OCI-M2 (cell line): ENCODE data around the gene LHX4.

ENCODE experiments used
- DNase-seq: peaks from one replicate; lab custom pipeline; 2025; ENCODE audit not compliant: unreplicated experiment; lab: John Stamatoyannopoulos, UW

LHX4 gene

DNA sequence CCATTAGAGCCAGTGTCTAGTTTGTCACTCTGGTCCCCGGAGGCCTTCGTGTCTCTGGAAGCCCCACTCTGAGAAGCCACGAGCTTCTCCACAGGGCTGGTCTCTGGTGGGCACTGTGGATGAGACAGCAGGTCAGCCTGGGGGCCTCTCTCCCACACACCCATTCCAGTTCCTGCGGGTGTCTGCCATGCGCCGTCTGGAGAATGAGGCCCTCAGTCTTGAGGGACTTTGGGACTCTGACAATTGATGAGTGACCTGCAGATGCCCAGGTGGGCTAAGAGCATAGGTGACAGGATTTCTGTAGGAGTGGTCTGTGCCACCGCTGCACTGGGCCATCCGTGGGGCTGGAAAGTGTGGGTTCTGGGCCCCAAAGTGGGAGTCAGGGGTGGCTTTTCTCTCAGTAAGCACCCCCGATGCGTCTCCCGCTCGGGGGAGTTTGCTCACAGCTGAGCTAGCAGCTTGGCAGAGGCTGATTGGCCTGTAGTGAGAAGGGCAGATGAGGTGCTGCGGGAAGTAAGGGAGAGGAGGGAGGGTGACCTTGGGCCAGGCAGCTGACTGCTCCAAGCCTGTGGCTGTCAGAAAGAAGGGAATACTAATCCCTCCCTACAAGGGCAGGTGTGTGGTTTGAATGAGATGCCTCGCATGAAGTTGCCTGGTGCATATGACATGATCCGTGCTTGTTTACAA lies 26.4 kb downstream of the LHX4 start:
- no peak for DNase-seq

DNA sequence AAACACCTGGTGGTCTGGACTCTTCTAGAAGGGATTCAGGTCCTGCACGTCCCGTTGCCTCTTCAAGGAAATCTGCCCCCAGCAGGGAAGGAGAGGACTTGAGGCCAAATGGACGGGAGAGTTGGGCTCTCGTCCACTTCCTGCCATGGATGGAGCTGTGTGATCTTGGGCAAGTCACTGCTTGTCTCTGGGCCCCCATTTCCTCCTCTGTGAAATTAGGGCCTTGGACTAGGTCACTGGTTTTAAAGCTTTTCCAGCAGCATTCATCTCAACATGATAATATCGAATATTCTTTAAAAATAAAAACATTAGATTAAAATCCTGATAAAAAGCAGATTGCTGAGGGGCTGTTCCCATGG lies 26.9 kb downstream of the LHX4 start:
- no peak for DNase-seq

DNA sequence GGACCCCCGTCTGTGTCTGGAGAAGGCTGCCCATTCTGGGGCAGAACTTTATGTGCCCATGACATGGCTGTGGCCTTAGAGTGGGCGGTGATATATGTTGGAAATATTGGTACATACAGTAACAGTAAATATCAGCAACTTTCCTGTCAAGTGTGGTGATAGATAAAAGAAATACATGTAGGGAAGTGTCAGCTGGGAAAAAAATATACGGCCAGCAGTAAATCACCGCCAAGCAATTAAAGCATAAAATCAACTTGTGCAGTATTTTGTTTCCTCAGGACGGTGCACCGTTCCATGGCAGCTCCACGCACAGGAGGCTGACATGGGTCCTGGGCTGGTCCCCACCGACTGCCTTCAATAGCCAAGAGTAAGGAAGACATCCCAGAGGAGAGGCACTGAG lies 27.4 kb downstream of the LHX4 start:
- no peak for DNase-seq

DNA sequence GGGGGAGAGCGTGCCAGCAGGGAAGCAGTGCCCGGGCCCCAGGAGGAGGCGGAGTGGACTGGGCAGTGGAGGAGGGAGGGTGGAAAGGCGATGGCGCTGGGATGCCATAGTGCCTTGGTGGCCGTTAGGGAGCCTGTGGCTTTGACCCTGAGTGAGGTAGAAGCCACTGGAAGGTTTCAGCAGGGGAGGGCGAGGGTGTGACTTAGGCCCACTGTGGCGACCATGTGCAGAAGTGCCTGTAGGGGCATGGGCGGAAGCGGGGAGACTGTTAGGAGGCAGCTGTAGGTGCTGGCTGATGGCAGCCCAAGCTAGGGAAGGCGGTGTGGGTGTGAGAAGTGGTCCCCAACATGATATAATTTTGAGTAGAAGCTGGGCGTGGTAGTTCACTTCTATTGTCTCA lies 28.2 kb downstream of the LHX4 start:
- no peak for DNase-seq

DNA sequence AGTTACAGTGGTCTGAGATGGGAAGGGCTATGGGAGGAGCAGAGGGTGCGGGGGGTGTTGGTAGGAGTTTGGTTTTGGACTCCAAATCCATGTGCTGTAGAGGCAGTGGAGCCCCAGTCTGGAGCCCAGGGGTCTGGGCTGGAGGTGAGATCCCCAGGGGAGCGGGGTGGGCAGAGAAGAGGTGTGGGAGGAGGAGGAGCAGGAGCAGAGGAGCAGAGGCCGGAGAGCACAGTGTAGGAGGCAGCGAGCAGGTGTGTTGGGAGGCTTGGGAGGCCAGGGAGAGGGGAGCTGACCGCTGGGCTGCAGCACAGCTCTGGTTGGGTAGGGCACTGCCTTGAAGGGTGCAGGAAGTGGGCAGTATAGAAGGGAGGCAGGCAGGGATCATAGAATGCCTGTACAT lies 28.9 kb downstream of the LHX4 start:
- no peak for DNase-seq

DNA sequence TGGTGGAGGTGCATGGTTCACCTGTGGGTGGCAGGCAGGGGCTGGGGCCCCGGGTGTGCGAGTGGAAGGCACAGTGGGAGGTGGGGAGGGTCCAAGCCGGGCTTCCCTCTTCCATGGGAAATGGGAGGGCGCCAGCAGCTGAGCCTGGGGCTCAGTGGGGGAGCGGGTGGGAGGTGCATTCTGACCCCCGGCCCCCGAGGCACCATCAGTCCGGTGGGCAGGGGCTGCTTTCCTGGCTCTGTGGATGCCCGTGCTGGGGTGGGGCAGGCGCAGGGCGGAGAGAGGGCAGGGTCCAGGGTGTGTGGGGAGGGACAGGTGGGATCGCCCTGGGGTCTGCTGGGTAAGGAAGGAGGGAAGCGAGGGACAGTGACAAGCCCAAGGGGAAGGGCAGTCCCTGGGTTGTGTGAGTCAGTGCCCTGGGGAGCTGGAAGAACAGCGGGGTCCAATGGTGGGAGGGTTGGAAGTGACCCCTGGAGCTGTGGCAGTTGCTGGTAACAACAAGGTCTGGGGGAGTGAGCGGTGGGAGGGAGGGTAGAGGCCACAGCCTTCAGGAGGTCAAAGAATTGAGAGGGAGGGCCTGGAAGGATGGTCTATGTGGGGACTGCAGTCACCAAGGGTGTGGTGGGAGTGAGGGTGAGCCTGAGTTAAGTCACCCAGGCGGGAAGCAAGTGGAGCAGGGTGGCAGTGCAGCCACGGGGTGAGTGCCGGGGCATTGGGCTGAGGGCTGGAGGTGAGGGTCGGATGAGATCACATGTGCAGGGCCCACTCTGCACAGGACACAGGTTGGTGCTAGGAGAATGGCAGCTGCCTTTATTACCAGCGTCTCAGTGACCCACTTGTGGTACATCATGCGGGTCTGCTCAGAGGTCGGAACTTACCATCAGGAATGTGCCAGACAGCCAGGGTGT lies 29.6 kb downstream of the LHX4 start:
- no peak for DNase-seq

DNA sequence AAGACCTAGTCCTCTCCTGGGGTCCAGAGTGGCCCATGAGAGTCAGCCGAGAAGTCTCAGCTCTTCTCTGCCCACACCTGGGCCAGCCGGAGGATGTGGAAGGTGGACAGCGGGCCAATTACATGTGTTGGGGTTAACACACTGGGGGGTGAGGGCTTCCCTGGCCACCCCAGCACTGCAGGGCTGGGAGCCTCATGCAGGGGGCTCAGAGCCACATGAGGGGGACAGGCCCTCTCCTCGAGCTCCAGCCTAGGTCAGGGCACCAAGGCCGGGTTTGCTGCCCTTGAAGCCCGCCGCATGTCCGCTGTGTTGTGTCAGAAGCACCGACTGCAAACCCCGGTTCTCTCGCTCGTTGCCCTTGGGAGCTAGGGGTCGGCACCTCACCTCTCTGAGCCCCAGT lies 30.5 kb downstream of the LHX4 start:
- DNase-seq: no peak

DNA sequence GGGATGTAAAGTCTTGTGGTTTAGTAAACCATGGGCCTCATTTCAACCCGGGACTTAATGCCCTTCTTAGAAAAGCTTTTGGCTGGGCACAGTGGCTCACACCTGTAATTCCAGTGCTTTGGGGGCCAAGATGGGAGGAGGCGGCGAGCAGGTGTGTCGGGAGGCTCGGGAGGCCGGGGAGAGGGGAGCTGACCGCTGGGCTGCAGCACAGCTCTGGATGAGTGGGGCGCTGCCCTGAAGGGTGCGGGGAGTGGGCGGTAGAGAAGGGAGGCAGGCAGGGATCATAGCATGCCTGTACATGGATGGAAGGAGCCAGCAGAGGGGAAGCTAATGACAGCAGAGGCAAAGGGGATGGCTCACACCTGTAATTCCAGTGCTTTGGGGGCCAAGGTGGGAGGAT lies 31.0 kb downstream of the LHX4 start:
- no peak for DNase-seq

DNA sequence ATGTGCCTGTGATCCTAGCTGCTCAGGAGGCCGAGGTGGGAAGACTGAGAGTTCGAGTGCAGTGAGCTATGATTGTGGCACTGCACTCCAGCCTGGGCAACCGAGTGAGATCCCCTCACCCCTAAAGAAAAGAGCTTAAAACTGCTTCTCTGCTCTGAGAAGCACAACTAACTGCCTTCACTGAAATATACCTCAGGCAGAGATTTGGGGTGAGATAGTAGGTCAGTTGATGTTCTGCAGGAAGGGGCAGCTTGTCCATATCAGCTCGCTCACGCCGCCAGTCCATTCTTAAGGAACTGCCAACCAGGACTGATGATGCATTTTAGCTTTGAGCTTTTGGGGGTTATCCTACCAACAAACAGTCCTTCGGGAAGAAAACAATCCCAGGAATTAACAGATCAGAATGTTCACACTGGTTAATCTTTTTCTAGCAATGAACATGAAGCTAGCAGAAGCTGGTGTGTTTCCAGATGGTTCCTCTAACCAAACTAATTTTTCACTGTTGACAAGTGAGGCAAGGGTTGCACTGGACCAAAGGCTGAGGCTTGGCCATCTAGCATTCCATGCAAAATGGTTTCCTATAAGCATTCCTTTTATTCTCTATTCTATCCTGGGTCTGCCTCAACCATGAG lies 31.6 kb downstream of the LHX4 start:
- DNase-seq: no peak

DNA sequence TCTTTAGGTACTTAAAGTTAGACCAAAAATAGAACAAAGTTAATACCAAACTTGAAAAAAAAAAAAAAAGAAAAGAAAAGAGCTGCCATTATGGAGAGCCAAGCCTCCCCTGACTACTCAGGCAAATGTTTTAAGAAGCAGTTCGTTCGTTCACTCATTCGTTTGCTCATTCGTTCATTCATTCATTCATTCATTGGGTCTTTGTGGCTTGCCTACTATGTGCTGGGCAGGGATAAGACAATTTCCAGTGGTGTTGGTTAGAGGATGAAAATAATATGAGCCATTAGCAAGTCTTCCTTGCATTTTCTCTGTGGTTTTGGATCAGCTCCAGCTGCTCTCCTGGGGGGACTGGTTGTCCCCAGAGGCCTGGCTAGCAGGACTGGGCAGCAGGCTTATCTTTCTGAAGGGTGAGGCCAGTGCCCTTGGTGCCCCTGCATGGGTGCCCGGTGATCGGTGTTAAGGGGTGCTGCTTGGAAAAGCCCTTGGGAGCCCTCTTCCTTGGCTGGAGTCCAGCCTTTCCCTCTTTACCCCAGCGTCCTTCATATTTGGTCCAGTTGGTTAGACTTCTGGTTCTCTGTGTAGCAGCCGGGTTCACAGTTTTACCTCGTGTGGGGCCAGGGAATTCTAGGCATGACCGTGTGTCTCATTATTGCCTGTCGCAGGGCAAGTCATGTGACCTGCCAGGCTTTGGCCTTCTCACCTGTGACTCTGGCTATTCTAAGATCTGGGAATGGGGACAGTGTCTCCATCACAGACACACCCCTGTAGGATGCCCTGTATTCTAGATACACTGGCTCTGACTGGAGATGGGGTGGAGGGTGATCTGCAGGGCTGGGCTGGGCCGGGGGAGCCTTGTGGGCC lies 32.8 kb downstream of the LHX4 start:
- no peak for DNase-seq

DNA sequence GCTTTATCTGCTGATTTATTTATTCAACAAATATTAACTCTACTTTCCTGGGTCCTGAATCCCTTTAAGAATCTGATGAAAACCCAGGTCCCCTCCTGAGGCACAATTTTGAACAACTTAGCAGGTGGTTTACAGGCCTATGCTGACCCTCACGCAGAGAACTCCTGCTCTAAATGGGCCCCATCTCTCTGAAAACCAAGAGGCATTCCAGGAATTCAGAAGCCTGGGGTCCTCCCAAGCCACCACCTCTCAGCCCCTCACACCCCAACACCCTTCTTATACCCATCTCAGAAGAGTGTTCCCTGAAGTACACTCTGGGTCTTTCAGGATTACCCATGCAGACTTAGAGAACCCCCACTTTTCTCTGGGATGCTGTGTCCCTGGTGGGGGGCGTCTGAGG lies 34.5 kb downstream of the LHX4 start:
- no peak for DNase-seq

DNA sequence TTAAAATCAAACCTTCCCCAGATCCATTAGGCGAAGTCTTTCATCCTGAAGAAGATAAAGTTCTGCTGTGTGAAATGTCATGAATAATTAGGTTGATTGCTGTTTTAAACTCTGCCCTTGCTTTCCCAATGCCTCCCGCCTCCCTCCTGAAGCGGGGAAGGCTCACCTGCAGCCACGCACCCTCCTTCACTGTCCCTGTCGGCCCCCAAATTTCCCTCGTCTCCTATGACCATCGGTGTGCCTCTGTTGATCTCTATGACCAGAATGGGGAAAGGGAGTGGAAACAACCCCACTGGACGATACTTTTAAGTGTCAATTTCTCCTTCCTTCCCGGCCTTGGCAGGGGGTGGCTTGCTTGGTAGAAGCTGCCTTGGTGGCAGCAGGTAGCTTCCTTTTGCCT lies 35.1 kb downstream of the LHX4 start:
- DNase-seq: no peak

DNA sequence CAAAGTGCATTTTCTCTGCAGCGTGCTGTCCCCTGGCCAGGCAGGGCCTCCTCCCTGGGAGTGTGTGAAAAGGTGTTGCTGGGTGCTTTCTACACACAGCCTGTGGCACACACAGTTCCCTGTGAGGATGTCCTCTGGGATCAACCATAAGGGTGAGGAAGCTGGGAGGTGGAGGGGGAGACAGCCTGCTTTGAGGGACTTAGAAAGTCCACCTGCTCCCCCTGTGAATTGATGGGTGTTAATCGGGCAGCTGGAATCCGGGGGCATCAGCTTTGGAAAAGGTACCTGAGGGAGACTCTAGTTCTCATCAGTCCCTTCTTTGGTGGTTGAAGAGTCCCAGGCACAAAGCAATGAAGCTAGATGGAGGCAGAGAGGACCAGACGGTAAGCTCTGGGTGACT lies 35.8 kb downstream of the LHX4 start:
- no peak for DNase-seq

DNA sequence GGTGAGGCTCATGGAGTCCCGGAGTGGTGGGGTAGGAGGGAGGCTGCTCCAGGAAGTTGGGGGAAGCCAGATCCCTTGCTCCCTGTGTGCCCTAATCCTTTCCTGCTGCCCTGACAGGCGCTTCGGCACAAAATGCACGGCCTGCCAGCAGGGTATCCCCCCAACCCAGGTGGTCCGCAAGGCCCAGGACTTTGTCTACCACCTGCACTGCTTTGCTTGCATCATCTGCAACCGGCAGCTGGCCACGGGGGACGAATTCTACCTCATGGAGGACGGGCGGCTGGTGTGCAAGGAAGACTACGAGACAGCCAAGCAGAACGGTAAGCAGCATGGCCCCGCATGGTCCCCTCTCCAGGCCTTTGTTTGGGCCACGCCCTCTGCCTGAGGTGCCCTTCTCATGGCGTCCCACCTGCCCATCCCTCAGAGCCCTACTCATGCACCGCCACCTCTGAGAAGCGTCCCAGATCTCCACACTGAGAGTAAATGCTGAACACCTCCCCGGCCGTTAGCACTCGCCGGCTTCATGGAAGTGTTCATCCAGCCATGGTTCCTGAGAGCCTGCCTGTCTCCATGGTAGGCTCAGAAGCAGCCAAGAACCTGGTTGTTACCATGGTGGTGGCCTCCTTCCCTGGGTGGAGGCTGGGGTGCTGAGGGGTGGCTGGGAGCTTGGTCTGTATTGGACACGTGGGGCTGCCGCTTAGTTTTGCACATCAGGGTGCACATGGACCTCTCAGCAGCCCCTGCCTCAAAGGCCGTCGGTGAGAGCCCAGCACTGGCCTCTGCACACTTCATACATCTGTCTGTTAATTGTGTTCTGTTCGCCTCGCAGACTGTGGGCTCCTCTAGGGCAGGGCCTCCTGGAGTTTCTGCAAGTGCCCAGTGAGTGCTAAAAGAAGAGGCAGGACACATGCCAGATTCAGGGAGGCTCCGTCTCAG lies 36.5 kb downstream of the LHX4 start:
- no peak for DNase-seq

DNA sequence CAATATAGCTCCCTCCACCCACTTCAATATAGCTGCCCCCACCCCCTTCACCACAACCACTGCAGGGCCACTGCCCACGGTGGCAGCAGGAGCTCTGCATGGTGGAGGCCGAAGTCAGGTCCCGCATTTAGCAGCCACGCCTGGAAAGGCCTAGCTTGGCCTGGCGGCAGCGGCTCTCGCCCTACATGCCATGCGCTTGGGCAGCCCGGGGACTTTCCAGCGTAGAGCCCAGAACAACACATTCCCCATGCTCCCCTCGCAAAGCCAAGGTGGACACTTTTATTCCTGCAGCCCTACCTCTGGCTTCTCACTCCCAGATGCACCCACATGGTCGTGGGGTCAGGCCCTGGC lies 37.1 kb downstream of the LHX4 start:
- no peak for DNase-seq

DNA sequence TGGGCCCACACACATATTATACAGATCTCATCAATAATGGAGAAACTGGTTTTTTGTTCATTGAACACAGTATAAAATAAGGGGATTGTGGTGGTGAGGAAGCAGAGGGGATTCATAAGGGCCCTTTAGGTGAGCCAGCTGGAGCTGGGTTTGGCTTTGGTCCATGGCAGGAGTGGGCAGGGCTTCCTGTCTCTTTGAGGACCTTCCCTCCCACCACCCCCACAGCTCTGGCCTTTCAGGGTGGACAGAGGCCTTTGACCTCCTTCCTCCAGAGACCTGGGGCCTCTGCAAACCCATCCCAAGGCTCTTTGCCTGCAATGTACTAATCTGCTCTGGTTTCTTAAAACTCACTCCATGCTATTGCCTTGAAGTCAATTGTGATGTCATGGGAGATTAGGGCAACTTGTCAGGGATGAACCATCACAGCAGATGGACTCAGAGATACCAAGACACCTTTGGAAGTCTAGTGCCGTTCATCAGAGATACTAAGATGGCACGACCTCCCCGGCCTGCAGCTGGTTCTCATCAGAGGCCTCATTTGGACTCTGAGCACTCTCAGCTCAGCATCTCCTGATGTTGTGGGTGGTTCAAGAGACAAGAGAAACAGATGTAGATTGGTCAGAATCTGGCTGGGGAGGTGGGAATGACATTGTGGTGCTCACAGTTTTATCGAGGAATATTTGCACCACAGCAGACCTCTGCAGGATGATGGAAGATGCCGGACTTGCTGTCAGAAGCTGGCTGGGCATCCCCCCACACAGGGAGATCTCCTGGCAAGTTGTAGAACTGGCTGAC lies 37.9 kb downstream of the LHX4 start:
- no peak for DNase-seq

DNA sequence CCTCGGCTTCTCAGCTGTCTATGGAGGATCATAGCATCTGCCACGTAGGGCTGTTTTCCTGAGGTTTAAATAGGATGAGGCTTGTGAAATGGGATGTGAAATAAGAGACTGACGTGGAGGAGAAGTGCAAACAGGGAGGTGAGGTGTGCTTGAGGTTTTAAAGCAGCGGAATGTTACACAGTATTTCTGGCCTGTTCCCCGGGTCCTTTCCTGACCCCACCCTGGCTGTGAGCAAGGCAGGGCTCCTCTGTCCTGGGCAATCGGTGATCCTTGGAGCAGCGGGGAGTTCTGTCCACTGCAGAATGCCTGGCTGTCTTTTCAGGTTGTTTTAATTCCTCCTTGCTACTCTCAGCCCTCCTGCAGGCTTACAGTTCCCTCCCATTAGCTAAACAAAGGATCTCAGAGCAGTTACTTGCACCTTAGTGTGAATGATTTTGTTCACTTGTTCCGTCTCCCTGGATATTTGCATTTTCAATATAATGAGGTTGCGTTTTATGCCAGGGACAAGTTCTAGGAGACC lies 38.6 kb downstream of the LHX4 start:
- DNase-seq: no peak

DNA sequence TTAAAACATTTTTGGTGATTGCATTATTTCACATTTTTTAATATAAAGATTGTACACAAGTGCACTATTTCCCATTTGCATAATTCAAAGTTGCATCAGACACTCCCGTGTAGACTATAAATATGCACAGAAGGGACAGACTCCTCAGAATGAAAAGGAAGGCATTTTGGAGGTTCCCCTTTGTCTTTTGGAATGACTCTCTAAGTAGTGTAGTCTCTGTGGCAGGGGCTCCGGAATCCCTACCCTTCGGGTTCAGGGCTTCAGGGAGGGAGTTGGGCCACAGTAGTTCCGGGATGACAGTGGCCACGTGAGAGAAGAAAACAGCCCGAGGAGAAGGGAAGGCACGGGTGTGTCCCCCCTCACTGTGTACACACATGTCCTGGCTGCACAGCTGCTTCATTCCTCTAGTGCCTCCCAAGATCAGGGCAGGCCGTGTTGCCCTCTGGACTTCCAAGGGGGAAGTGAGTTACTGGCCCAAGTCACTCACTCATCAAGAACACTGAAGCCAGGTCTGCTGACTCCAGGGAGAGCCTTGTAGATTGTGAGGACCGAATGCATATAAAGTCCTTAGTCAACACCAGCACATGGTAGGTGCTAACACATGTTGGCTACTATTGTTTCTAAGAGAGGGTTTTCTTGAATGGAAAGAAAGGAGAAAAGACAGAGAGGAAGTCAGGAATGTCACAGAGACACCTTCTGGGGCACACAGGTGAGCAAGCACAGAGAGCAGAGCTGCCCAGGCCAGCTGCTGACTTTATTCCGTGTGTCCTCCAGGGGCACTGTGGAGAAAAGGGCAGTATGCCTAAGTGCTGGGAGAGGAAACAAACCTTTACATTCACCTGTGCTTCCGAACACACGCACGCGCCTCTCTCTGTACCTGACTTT lies 39.8 kb downstream of the LHX4 start:
- DNase-seq: no peak
